ENCODE data around the gene RIBC2. TPM values are rescaled to one million over a fixed set of nuclear protein-coding genes. Genes with fewer than 3 reads are reported as not detected.

RIBC2 gene
- total and polyA plus RNA-seq, 9 of the 15 experiments (the other 6 are each of a cell fraction or from before 2014, with no cell fraction given) = not detected

DNA sequence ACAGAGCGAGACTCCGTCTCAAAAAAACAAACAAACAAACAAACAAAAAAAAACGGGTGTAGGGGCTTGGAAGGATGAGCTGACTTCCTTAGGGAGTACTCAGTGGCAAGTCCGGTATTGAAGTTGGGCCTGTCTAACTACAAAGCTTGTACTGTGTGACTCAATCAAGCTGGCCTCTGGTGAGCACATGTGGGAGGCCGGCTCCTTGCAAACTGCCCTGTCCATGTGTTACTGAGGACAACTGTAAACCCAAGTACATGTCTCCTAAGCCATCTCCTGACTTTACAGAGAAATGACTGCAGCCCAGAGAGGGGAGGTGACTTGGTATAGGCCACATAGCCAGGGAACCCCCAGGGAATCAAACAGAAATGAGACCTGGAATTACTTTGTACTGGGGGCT, 11.6 kb downstream of the RIBC2 start:
- H3K4me2 ChIP-seq (ENCODE audit: insufficient read depth, low read length) = no peak overlapping the region
- H3K79me2 ChIP-seq (ENCODE audit: control insufficient read depth, insufficient read depth, low read length) = no peaks in the 10 kb centered on the region
- no peak overlapping the region for H2AFZ ChIP-seq (ENCODE audit: low read depth, low read length)
- no peak overlapping the region for H3K27ac ChIP-seq (ENCODE audit: extremely low read depth, low read depth, low read length)
- no peaks in the 10 kb centered on the region for H3K9me1 ChIP-seq (ENCODE audit: control insufficient read depth, insufficient read depth, low read length)
- no peaks in the 10 kb centered on the region for H3K9me3 ChIP-seq (replicated peaks; ENCODE audit: control insufficient read depth, insufficient read depth, low read depth, low read length)
- no peak for FAIRE-seq
- CTCF ChIA-PET (ENCODE audit: low intra/inter-chr PET ratio) = no interaction called here
- no TSS peak for BruUV-seq (replicated peaks)
- no peak overlapping the region for H3K9ac ChIP-seq (ENCODE audit: insufficient read depth in 1 of 2, low read depth in 2 of 2, low read length in 2 of 2)
- no peak for ATAC-seq
- in situ Hi-C loops (cut with MboI) = no loop called here
- no peak overlapping the region for H3K4me3 ChIP-seq
- peaks cover 8 to 49% of the 10 kb centered on the region in 2 experiments; a peak in 4 of 5 replicates for H3K27me3 ChIP-seq (ENCODE audit: control insufficient read depth in 2 of 2, insufficient read depth in 2 of 2, low read length in 2 of 2)
- 0% methylated on average over 4 of the region's 5 CpGs for WGBS (ENCODE audit: insufficient coverage, low coverage, missing lambda C conversion rate)
- no peak for DNase-seq (ENCODE audit: extremely low read depth in 1 of 4, low spot score in 3 of 4)
- POLR2A ChIA-PET = no interaction called here
- intact Hi-C loops (cut with micrococcal nuclease) = no loop called here
- no peaks in the 10 kb centered on the region for H3K4me1 ChIP-seq (replicated peaks in 1 of 2; ENCODE audit: control insufficient read depth in 2 of 2, insufficient read depth in 2 of 2, low read length in 2 of 2)
- no peaks in the 10 kb centered on the region for H3K36me3 ChIP-seq (ENCODE audit: control insufficient read depth, insufficient read depth, low read length)
- no peaks in the 10 kb centered on the region for H4K20me1 ChIP-seq (replicated peaks; ENCODE audit: control insufficient read depth, insufficient read depth, low read length)
- TF ChIP-seq, protein P1, sequence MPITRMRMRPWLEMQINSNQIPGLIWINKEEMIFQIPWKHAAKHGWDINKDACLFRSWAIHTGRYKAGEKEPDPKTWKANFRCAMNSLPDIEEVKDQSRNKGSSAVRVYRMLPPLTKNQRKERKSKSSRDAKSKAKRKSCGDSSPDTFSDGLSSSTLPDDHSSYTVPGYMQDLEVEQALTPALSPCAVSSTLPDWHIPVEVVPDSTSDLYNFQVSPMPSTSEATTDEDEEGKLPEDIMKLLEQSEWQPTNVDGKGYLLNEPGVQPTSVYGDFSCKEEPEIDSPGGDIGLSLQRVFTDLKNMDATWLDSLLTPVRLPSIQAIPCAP (CRISPR knock-in tag; IDR thresholded peaks at IDR 0.05; ENCODE audit: borderline replicate concordance) = no peak
- TF ChIP-seq ZNF699 (CRISPR knock-in tag; IDR thresholded peaks at IDR 0.05; ENCODE audit: insufficient replicate concordance) (no peak), MYBL2 (IDR thresholded peaks at IDR 0.05; ENCODE audit: low read depth) (no peak), MYBL2 (CRISPR knock-in tag; IDR thresholded peaks at IDR 0.05; ENCODE audit: borderline replicate concordance) (no peak), RBM17 (IDR thresholded peaks at IDR 0.05; ENCODE audit: borderline replicate concordance, low read depth, low read length) (no peak), CAMTA2 (CRISPR knock-in tag; conservative IDR thresholded peaks at IDR 0.05) (no peak), HNRNPL (IDR thresholded peaks at IDR 0.05; ENCODE audit: low read depth, low read length) (no peak), ZBTB33 (CRISPR knock-in tag; IDR thresholded peaks at IDR 0.05) (no peak), BHLHE40 (IDR thresholded peaks at IDR 0.05; ENCODE audit: low read length) (no peak), ZNF174 (CRISPR knock-in tag; IDR thresholded peaks at IDR 0.05) (no peak), RHOXF2B (CRISPR knock-in tag; conservative IDR thresholded peaks at IDR 0.05) (no peak), TEAD4 (IDR thresholded peaks at IDR 0.05; ENCODE audit: low read length) (no peak), TEAD4 (CRISPR knock-in tag; IDR thresholded peaks at IDR 0.05; ENCODE audit: borderline replicate concordance) (no peak)
